Heart left ventricle (tissue), 16 donors: ENCODE data around the gene ANKRD18A. TPM values are rescaled to one million over a fixed set of nuclear protein-coding genes. Genes with fewer than 3 reads are reported as not detected.

ENCODE experiments used
- ATAC-seq, 4 donors: fragments of 200-7000 bp; cut with Tn5 transposase; one replicate each; pipeline ENCODE4 v1.9.1; 2020 to 2022; ENCODE audit warnings: moderate library complexity in 4 of 4, mild to moderate bottlenecking in 3 of 4, moderate number of reproducible peaks in 1 of 4
- DNase-seq, 5 donors: peaks; one replicate each; pipeline ENCODE4 v3.0.0-alpha.2; 2020
- H3K27ac ChIP-seq, 12 donors: fragments of 200-600 bp; sonication (generic) in 4 of 12; one replicate each; pipeline versions ENCODE4 v1.5.0 to v1.8.0; 2016 to 2022; ENCODE audit warnings: mild to moderate bottlenecking in 2 of 12
- H3K27me3 ChIP-seq, 9 donors: fragments of 200-600 bp; sonication (generic) in 2 of 9; one replicate each; pipeline versions ENCODE4 v1.5.1 to v1.8.0; 2016 to 2022; ENCODE audit warnings: mild to moderate bottlenecking in 3 of 9
- H3K36me3 ChIP-seq, 9 donors: fragments of 200-600 bp; sonication (generic) in 2 of 9; one replicate each; pipeline versions ENCODE4 v1.5.0 to v1.8.0; 2018 to 2022; ENCODE audit warnings: mild to moderate bottlenecking in 2 of 9
- H3K4me1 ChIP-seq, 12 donors: fragments of 200-600 bp; sonication (generic) in 4 of 12; one replicate each; pipeline versions ENCODE4 v1.5.0 to v1.8.0; 2016 to 2022; ENCODE audit warnings: mild to moderate bottlenecking in 3 of 12
- H3K4me3 ChIP-seq, 12 donors: fragments of 200-600 bp; sonication (generic) in 4 of 12; one replicate each; pipeline versions ENCODE4 v1.5.0 to v1.8.0; 2017 to 2022; ENCODE audit warnings: mild to moderate bottlenecking in 9 of 12, moderate library complexity in 4 of 12
- H3K9me3 ChIP-seq, 12 donors: fragments of 200-600 bp; sonication (generic) in 4 of 12; one replicate each; pipeline versions ENCODE4 v1.5.0 to v1.8.0; 2016 to 2022; ENCODE audit warnings: mild to moderate bottlenecking in 1 of 12
- CTCF ChIP-seq, 12 donors: fragments of 200-600 bp; sonication (generic) in 4 of 12; IDR thresholded peaks; one replicate each; pipeline versions ENCODE4 v1.5.0 to v1.8.0; 2018 to 2022; ENCODE audit warnings: antibody characterized with exemption in 12 of 12, mild to moderate bottlenecking in 5 of 12
- POLR2A ChIP-seq, 2 donors: fragments of 450-650 bp; IDR thresholded peaks; one replicate each; pipeline ENCODE4 v1.6.1; 2017; ENCODE audit warnings: antibody characterized with exemption in 2 of 2, mild to moderate bottlenecking in 2 of 2, moderate library complexity in 2 of 2
- WGBS, 4 donors: extraction: QIAGEN DNeasy Blood & Tissue Kit in 2 of 4; methylation state at CpG; one replicate each; pipeline versions ENCODE4 v1.1.5 to v1.1.7; 2013 to 2018; 5-methylcytosine and 5-hydroxymethylcytosine counted together
- intact Hi-C, 10 donors: fragments of 100-400 bp; cut with DNase I; formaldehyde crosslinking; loops; one replicate each; pipeline versions ENCODE4 v1.11.1 to v1.14.2; 2022
- polyA plus RNA-seq, 2 donors: library from polyadenylated mRNA; stranded (reverse); fragments of 200-250 nt; gene quantifications; one replicate each; pipeline ENCODE4 v1.2.3, GENCODE V29; 2013
- total RNA-seq, 9 donors: library from RNA; depleted of rRNA in 2 of 9; stranded (reverse); fragments of >200 nt in 2 of 9; fragmentation: NEBNext Ultra II Directional in 3 of 9; extraction: Animal tissue kit (Norgen Biotek cat#: 25700) in 3 of 9; gene quantifications; one replicate each; pipeline versions ENCODE4 v1.1.0 to v1.2.4, GENCODE V29; 2016 to 2023
- donor health status: ischemic (EF 13 %, LVEDD 7.1; RV severe dilation, severe dysfunction).
- donor health status: healthy with polysubstance abuse.
- donor health status: DM: no; HTN: yes; CAD: no.
- donor health status: DM: no; HTN: no; CAD: no.
- donor health status: ischemic (EF 25% LVEDD 6.9; RV normal size, moderate dysfunction).
- donor health status: ischemic (EF 25% LVEDD 5.7; RV mildly dilated, moderate dysfunction).
- donor health status: healthy.
- donor health status: DM: yes; HTN: yes; CAD: no.
- donor health status: ischemic (EF 35%, LVEDD 5.7; RV mildly dilated, moderate dysfunction).
- donor health status: nonischemic (EF 11% LVEDD 7.7; RV severe dilation, severe dysfunction).
- donor health status: DM: yes; HTN: yes; CAD: no.
- donor health status: PGD.
- donor health status: ischemic (EF 29% LVEDD 5.4; RV normal size, mild dysfunction).
- donor health status: nonischemic (EF 23%, LVEDD 6.1; RV moderate dilation, normal function).

ANKRD18A gene
- total and polyA plus RNA-seq, 11 donors, result 0.20 to 6.8 (median 2.2) TPM

GRCh38 chr9:38529317-38529716 is 91.1 kb downstream of the ANKRD18A start:
- TF ChIP-seq POLR2A (IDR thresholded peaks at IDR 0.05), result no peak
- TF ChIP-seq CTCF (IDR thresholded peaks at IDR 0.05), result no peak
- Histone ChIP-seq H3K4me3 (no peak overlapping the region), H3K27me3 (peaks cover 0 to 14% (median 0%) of the 10 kb centered on the region in 9 donors), H3K27ac (no peak overlapping the region), H3K4me1 (no peaks in the 10 kb centered on the region), H3K9me3 (peaks cover 0 to 15% (median 0%) of the 10 kb centered on the region in 12 donors), H3K36me3 (no peaks in the 10 kb centered on the region)
- ATAC-seq (no peak), DNase-seq (no peak)
- intact Hi-C loops, result no loop called here

- Histone ChIP-seq H3K27me3 (peaks cover 0 to 14% (median 0%) of the 10 kb centered on the region in 9 donors), H3K9me3 (peaks cover 0 to 15% (median 0%) of the 10 kb centered on the region in 12 donors), H3K27ac (no peak overlapping the region), H3K4me3 (no peak overlapping the region), H3K4me1 (no peaks in the 10 kb centered on the region), H3K36me3 (no peaks in the 10 kb centered on the region)
- no peak for TF ChIP-seq CTCF (IDR thresholded peaks at IDR 0.05)
- TF ChIP-seq POLR2A (IDR thresholded peaks at IDR 0.05), result no peak
- 72 to 78% (median 77%) methylated on average over 10 of the region's 10 CpGs for WGBS, 4 donors
- no peak for DNase-seq
- intact Hi-C loops, result no loop called here
- no peak for ATAC-seq
Measured at GRCh38 chr9:38527503-38527902, 92.9 kb downstream of the ANKRD18A start.

- no peaks in the 10 kb centered on the region for H3K36me3 ChIP-seq
- peaks cover 0 to 14% (median 0%) of the 10 kb centered on the region in 9 donors for H3K27me3 ChIP-seq
- H3K4me1 ChIP-seq, result no peaks in the 10 kb centered on the region
- H3K27ac ChIP-seq, result no peak overlapping the region
- TF ChIP-seq POLR2A (IDR thresholded peaks at IDR 0.05) (no peak), CTCF (IDR thresholded peaks at IDR 0.05) (no peak)
- ATAC-seq, result no peak
- intact Hi-C loops, result no loop called here
- no peak for DNase-seq
- no peak overlapping the region for H3K4me3 ChIP-seq
- WGBS, 4 donors, result 58 to 70% (median 63%) methylated on average over 34 to 38 of the region's 38 CpGs
- peaks cover 0 to 15% (median 0%) of the 10 kb centered on the region in 12 donors for H3K9me3 ChIP-seq
Measured at GRCh38 chr9:38526591-38526990, 93.8 kb downstream of the ANKRD18A start.

- H3K4me1 ChIP-seq, result no peaks in the 10 kb centered on the region
- WGBS, 4 donors, result 69 to 74% (median 70%) methylated on average over 5 of the region's 5 CpGs
- intact Hi-C loops, result no loop called here
- no peaks in the 10 kb centered on the region for H3K36me3 ChIP-seq
- DNase-seq (no peak), ATAC-seq (no peak)
- H3K27ac ChIP-seq, result no peak overlapping the region
- TF ChIP-seq CTCF (IDR thresholded peaks at IDR 0.05) (no peak), POLR2A (IDR thresholded peaks at IDR 0.05) (no peak)
- no peaks in the 10 kb centered on the region for H3K9me3 ChIP-seq
- no peak overlapping the region for H3K4me3 ChIP-seq
- peaks cover 0 to 14% (median 0%) of the 10 kb centered on the region in 9 donors for H3K27me3 ChIP-seq
Measured at GRCh38 chr9:38523121-38523520, 97.3 kb downstream of the ANKRD18A start.
